Neural progenitor cell (in vitro differentiated cells): ENCODE measurements around the gene AGPS. TPM values are rescaled to one million over a fixed set of nuclear protein-coding genes. Genes with fewer than 3 reads are reported as not detected.

ENCODE experiments used
- DNase-seq: peaks from one replicate; pipeline ENCODE4 v3.0.0-alpha.2; 2016; ENCODE audit warnings: low spot score
- H2AFZ ChIP-seq: fragments of 200-600 bp; sonication (generic); replicated peaks from 2 replicates; pipeline ENCODE4 v1.6.1; 2016; ENCODE audit warnings: antibody characterized with exemption
- H3F3A ChIP-seq: fragments of 200-600 bp; sonication (generic); 2 replicates; pipeline ENCODE4 v1.6.1; 2016; ENCODE audit warnings: antibody characterized with exemption, low read depth
- H3K27ac ChIP-seq: fragments of 200-600 bp; sonication (generic); 2 replicates; pipeline ENCODE4 v1.5.1; 2016; ENCODE audit warnings: mild to moderate bottlenecking
- H3K27me3 ChIP-seq: fragments of 200-600 bp; sonication (generic); 2 replicates; pipeline ENCODE4 v1.6.1; 2016; ENCODE audit warnings: mild to moderate bottlenecking, moderate library complexity
- H3K36me3 ChIP-seq: fragments of 200-600 bp; sonication (generic); 2 replicates; pipeline ENCODE4 v1.5.1; 2016
- H3K4me1 ChIP-seq: fragments of 200-600 bp; sonication (generic); 2 replicates; pipeline ENCODE4 v1.6.1; 2016; ENCODE audit warnings: mixed run types
- H3K4me2 ChIP-seq: fragments of 200-600 bp; sonication (generic); 2 replicates; pipeline ENCODE4 v1.6.1; 2016
- H3K4me3 ChIP-seq: fragments of 200-600 bp; sonication (generic); 2 replicates; pipeline ENCODE4 v1.5.1; 2016
- H3K79me2 ChIP-seq: fragments of 200-600 bp; sonication (generic); 2 replicates; pipeline ENCODE4 v1.6.1; 2016; ENCODE audit warnings: low read depth
- H3K9ac ChIP-seq: fragments of 200-600 bp; sonication (generic); 2 replicates; pipeline ENCODE4 v1.6.1; 2016
- H3K9me3 ChIP-seq: fragments of 200-600 bp; sonication (generic); 2 replicates; pipeline ENCODE4 v1.5.1; 2016; ENCODE audit warnings: low read depth
- H4K20me1 ChIP-seq: fragments of 200-600 bp; sonication (generic); 2 replicates; pipeline ENCODE4 v1.6.1; 2016; ENCODE audit warnings: low read depth
- H3K27ac Mint-ChIP-seq: 3 replicates; pipeline ENCODE4 v1.8.0; 2021; ENCODE audit warnings: mixed read lengths
- H3K27me3 Mint-ChIP-seq: 2 replicates; pipeline ENCODE4 v1.8.0; 2022; ENCODE audit warnings: low read depth, mild to moderate bottlenecking, inconsistent platforms, moderate library complexity, mixed read lengths; ENCODE audit not compliant: insufficient read depth
- H3K36me3 Mint-ChIP-seq: 3 replicates; pipeline ENCODE4 v1.8.0; 2021; ENCODE audit warnings: mixed read lengths
- H3K4me1 Mint-ChIP-seq: 3 replicates; pipeline ENCODE4 v1.8.0; 2021; ENCODE audit warnings: mixed read lengths
- H3K4me3 Mint-ChIP-seq: 3 replicates; pipeline ENCODE4 v1.8.0; 2021; ENCODE audit warnings: mild to moderate bottlenecking, moderate library complexity, mixed read lengths
- H3K9me3 Mint-ChIP-seq: 3 replicates; pipeline ENCODE4 v1.8.0; 2020; ENCODE audit warnings: mixed read lengths
- EZH2 ChIP-seq: fragments of 200-600 bp; sonication (generic); IDR thresholded peaks from 2 replicates; pipeline ENCODE4 v1.6.1; 2017; ENCODE audit warnings: antibody characterized with exemption, mild to moderate bottlenecking, moderate library complexity
- EZH2phosphoT487 ChIP-seq: fragments of 200-600 bp; sonication (generic); IDR thresholded peaks from 2 replicates; pipeline ENCODE4 v1.6.1; 2017; ENCODE audit warnings: antibody characterized with exemption
- total RNA-seq: library from RNA; depleted of rRNA; stranded (reverse); fragments of >200 nt; gene quantifications from 2 replicates; pipeline ENCODE4 v1.2.3, GENCODE V29; 2015; ENCODE audit warnings: low replicate concordance
- TF ChIP-seq, protein P1 (sequence below): fragments of 200-600 bp; sonication (generic); IDR thresholded peaks from 2 replicates; pipeline ENCODE4 v1.5.1; 2017; ENCODE audit warnings: antibody characterized with exemption, mild to moderate bottlenecking

Gene AGPS
- total RNA-seq, 1 donor from 2014 or later, result 63.5 TPM

DNA sequence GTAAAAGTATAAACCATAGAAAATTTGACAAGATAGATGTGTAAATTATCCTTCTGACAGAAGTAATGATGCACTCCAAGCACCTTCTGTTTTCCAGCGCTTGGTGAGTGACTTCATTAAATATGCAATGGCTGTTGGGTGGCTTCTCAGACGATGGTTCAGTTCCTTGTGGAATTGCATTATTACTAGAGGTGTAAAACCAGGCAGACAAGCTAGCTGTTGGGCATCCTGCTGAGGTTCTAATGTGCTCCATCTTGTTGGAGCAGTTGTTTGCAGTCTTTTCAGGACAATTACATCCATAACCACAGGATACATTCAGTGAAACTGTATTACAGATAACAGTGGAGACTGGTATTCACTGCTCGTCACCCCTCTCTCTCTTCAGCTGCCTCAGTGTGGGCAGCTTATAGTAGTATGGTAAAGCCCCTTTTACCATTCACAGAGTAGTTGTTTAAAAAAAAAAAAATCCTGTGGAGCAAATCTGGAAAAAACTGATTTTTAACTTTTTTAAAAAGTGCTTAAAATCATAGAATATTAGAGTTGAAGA is 143.5 kb downstream of the AGPS start:
- no peaks in the 10 kb centered on the region for H3K36me3 Mint-ChIP-seq
- no peaks in the 10 kb centered on the region for H3K36me3 ChIP-seq
- H3K4me3 ChIP-seq, result no peak overlapping the region
- H3K9me3 ChIP-seq, result no peaks in the 10 kb centered on the region
- no peaks in the 10 kb centered on the region for H3K27me3 ChIP-seq
- H3F3A ChIP-seq, result no peaks in the 10 kb centered on the region
- peaks cover 5% of the 10 kb centered on the region for H4K20me1 ChIP-seq
- DNase-seq, result no peak
- H3K79me2 ChIP-seq, result no peaks in the 10 kb centered on the region
- TF ChIP-seq EZH2 (no peak), EZH2phosphoT487 (no peak)
- TF ChIP-seq, protein P1, sequence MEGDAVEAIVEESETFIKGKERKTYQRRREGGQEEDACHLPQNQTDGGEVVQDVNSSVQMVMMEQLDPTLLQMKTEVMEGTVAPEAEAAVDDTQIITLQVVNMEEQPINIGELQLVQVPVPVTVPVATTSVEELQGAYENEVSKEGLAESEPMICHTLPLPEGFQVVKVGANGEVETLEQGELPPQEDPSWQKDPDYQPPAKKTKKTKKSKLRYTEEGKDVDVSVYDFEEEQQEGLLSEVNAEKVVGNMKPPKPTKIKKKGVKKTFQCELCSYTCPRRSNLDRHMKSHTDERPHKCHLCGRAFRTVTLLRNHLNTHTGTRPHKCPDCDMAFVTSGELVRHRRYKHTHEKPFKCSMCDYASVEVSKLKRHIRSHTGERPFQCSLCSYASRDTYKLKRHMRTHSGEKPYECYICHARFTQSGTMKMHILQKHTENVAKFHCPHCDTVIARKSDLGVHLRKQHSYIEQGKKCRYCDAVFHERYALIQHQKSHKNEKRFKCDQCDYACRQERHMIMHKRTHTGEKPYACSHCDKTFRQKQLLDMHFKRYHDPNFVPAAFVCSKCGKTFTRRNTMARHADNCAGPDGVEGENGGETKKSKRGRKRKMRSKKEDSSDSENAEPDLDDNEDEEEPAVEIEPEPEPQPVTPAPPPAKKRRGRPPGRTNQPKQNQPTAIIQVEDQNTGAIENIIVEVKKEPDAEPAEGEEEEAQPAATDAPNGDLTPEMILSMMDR, result no peak
- H3K4me3 Mint-ChIP-seq, result no peak overlapping the region
- peaks cover 6% of the 10 kb centered on the region for H3K4me1 ChIP-seq
- H3K9me3 Mint-ChIP-seq, result no peaks in the 10 kb centered on the region
- no peaks in the 10 kb centered on the region for H3K27me3 Mint-ChIP-seq
- no peak overlapping the region for H3K27ac ChIP-seq
- no peak overlapping the region for H3K27ac Mint-ChIP-seq
- peaks cover 9% of the 10 kb centered on the region for H3K4me1 Mint-ChIP-seq
- H3K4me2 ChIP-seq, result no peak overlapping the region
- H2AFZ ChIP-seq, result no peak overlapping the region
- H3K9ac ChIP-seq, result no peak overlapping the region

DNA sequence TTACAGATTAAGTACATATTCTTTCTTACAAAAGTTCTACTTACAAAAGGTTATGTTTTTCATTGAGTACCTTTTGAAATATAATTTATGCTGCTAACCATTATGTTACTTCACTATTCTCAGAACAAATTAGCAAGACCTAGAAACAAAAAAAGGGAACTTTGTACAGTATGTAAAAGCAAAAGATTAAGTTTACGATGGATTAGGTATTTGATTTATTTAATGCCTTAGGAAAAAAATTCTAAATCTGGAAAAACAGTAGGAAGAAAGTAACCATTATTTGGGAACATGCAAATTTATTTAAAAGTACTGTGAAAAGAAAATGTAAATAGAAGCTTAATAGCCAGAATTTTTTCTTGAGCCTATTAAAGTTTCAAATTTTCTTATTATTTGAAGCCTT is 144.6 kb downstream of the AGPS start:
- peaks cover 5% of the 10 kb centered on the region for H4K20me1 ChIP-seq
- H3K36me3 ChIP-seq, result no peaks in the 10 kb centered on the region
- H3K27ac Mint-ChIP-seq, result no peak overlapping the region
- no peaks in the 10 kb centered on the region for H3K79me2 ChIP-seq
- H3K4me2 ChIP-seq, result no peak overlapping the region
- no peak for TF ChIP-seq EZH2
- TF ChIP-seq, protein P1, result no peak
- TF ChIP-seq EZH2phosphoT487, result no peak
- no peak for DNase-seq
- peaks cover 6% of the 10 kb centered on the region for H3K4me1 ChIP-seq
- H3K4me3 ChIP-seq, result no peak overlapping the region
- H3K27me3 Mint-ChIP-seq, result no peaks in the 10 kb centered on the region
- H3K4me3 Mint-ChIP-seq, result no peak overlapping the region
- H3K27me3 ChIP-seq, result no peaks in the 10 kb centered on the region
- H3K27ac ChIP-seq, result no peak overlapping the region
- no peaks in the 10 kb centered on the region for H3K9me3 Mint-ChIP-seq
- no peaks in the 10 kb centered on the region for H3F3A ChIP-seq
- no peaks in the 10 kb centered on the region for H3K36me3 Mint-ChIP-seq
- no peak overlapping the region for H2AFZ ChIP-seq
- peaks cover 9% of the 10 kb centered on the region for H3K4me1 Mint-ChIP-seq
- no peaks in the 10 kb centered on the region for H3K9me3 ChIP-seq
- H3K9ac ChIP-seq, result no peak overlapping the region

DNA sequence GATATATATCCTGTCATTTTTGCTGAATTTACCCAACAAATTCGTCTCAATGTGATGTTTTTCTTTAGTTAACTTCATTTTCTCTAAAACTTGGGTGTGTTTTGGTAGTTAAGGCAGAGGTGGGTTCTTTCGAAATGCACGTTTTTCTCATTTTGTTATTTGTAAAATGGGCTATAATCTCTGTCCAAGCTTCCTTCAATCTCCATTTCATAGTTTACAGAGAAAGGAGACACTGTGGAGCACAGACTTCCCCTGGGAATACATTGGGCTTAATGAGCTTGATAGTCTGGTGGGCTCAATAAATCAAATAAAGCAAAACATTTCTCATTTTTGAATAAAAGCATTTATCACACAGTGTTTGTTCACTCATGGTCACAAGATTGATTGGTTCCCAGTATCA is 145.1 kb downstream of the AGPS start:
- no peak overlapping the region for H3K27ac ChIP-seq
- peaks cover 5% of the 10 kb centered on the region for H4K20me1 ChIP-seq
- H3F3A ChIP-seq, result no peaks in the 10 kb centered on the region
- H3K36me3 ChIP-seq, result no peaks in the 10 kb centered on the region
- no peak overlapping the region for H3K4me3 ChIP-seq
- H2AFZ ChIP-seq, result no peak overlapping the region
- Mint-ChIP-seq H3K4me1 (peaks cover 9% of the 10 kb centered on the region), H3K9me3 (no peaks in the 10 kb centered on the region), H3K27ac (no peak overlapping the region), H3K4me3 (no peak overlapping the region), H3K27me3 (no peaks in the 10 kb centered on the region), H3K36me3 (no peaks in the 10 kb centered on the region)
- no peaks in the 10 kb centered on the region for H3K9me3 ChIP-seq
- H3K79me2 ChIP-seq, result no peaks in the 10 kb centered on the region
- TF ChIP-seq EZH2, result no peak
- TF ChIP-seq, protein P1, result no peak
- no peak for TF ChIP-seq EZH2phosphoT487
- no peak overlapping the region for H3K4me2 ChIP-seq
- H3K9ac ChIP-seq, result no peak overlapping the region
- H3K27me3 ChIP-seq, result no peaks in the 10 kb centered on the region
- peaks cover 6% of the 10 kb centered on the region for H3K4me1 ChIP-seq
- DNase-seq, result no peak
